Measurements from ENCODE around the gene PPL. TPM values are rescaled to one million over a fixed set of nuclear protein-coding genes. Genes with fewer than 3 reads are reported as not detected.

Gene PPL
- total and polyA plus RNA-seq, 2 of the 8 experiments (the other 6 are each of a cell fraction or from before 2014, with no cell fraction given): 11.3 to 29.5 TPM

GRCh38 chr16:4891097-4891885 is 45.7 kb downstream of the PPL start (continued):
- no peak for TF ChIP-seq HDAC2 (IDR thresholded peaks at IDR 0.05; ENCODE audit: borderline replicate concordance in 1 of 2, low read depth in 2 of 2, low read length in 2 of 2)
- no peak for TF ChIP-seq CREB1 (IDR thresholded peaks at IDR 0.05)
- TF ChIP-seq MAFK (IDR thresholded peaks at IDR 0.05; ENCODE audit: low read depth, low read length): no peak
- TF ChIP-seq SP4 (IDR thresholded peaks at IDR 0.05; ENCODE audit: low read length): no peak
- no peak for TF ChIP-seq TBP (IDR thresholded peaks at IDR 0.05; ENCODE audit: low read depth, low read length)
- TF ChIP-seq YY1 (IDR thresholded peaks at IDR 0.05; ENCODE audit: low read depth, low read length): no peak
- no peak for TF ChIP-seq PHF8 (conservative IDR thresholded peaks at IDR 0.05; ENCODE audit: low read depth, low read length)
- no peak for TF ChIP-seq BRCA1 (IDR thresholded peaks at IDR 0.05; ENCODE audit: low read depth, low read length)
- no peak for TF ChIP-seq E2F6 (IDR thresholded peaks at IDR 0.05)
- no peak for TF ChIP-seq EZH2 (IDR thresholded peaks at IDR 0.05; ENCODE audit: low read depth, low read length, severe bottlenecking)

Data from H1 (cell line).